ENCODE measurements around the gene VCAM1. TPM values are rescaled to one million over a fixed set of nuclear protein-coding genes. Genes with fewer than 3 reads are reported as not detected.

VCAM1 gene
- total RNA-seq, 1 donor: 382 TPM

DNA sequence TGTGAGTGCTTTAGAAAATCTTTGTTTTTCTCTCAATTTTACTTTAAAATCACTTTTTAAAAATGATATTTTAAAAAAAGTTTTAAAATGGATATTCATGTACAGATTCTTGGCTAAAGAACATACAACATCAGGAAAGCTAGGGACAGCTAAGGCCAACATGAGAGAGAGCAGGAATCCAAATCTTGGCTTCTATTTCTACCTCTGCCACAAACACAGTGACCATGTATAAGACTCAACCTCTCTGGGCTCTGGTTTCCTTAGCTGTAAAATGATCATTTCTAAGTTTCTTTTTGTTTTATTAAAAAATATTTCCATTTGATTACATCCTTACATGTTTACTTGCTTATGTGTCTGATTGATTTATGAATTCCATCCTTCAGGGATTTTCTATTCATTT, 1.2 kb downstream of the VCAM1 start:
- no peaks in the 10 kb centered on the region for H3K9me3 ChIP-seq (ENCODE audit: low read depth, low read length)
- no peaks in the 10 kb centered on the region for H3K27me3 ChIP-seq (ENCODE audit: insufficient read depth, low read length)
- peaks cover 51% of the 10 kb centered on the region for H3K79me2 ChIP-seq (ENCODE audit: insufficient read depth, low read length)
- no peak for DNase-seq (ENCODE audit: insufficient read length, low spot score, missing footprints)
- H2AFZ ChIP-seq (ENCODE audit: low read length): no peak overlapping the region
- H3K4me2 ChIP-seq (ENCODE audit: insufficient read depth, low read length): peak overlapping the region; percentile 90
- H3K4me1 ChIP-seq (ENCODE audit: insufficient read depth, low read length): peaks cover 33% of the 10 kb centered on the region
- peak overlapping the region; percentile 78 for H3K27ac ChIP-seq (ENCODE audit: low read depth, low read length)
- H3K36me3 ChIP-seq (ENCODE audit: insufficient read depth, low read length): peaks cover 27% of the 10 kb centered on the region
- no peaks in the 10 kb centered on the region for H4K20me1 ChIP-seq (ENCODE audit: insufficient read depth, low read length)
- TF ChIP-seq CTCF (IDR thresholded peaks at IDR 0.05; ENCODE audit: extremely low read depth, low read depth, low read length): no peak
- peak overlapping the region; percentile 78 for H3K4me3 ChIP-seq (ENCODE audit: insufficient read depth, low read length)

DNA sequence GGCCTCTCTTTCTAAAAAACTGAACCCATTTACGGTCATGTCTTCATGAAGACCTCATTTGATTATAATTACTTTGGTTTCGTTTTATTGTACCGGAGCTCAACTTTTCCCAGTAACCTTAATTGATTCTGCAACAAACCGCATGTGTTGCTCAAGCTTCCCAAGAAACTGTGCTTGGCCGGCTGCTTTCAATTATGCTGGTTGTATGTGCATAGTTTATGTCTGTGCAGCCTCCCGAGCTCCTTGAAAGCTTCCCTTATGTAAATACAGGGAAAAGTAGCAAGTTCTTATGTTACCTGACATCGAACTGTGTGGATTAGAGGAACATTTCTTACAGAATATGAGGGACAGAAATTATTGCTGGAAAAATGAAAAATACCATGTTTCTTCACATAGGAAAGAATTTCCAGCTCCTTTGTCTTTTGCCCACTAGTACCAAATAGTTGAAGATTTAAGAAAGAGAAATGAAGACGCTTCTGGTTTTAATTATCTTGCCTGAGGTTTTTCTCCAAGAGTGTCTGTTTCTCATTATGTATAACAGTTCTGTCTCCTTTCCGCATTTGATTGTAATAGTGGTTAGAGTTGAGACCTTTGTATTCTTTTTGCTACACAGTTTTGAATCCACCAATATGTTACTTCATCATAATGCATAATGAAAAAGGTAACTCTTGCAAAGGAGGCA, 2.1 kb downstream of the VCAM1 start:
- no peak for DNase-seq (ENCODE audit: insufficient read length, low spot score, missing footprints)
- TF ChIP-seq CTCF (IDR thresholded peaks at IDR 0.05; ENCODE audit: extremely low read depth, low read depth, low read length): no peak
- no peaks in the 10 kb centered on the region for H4K20me1 ChIP-seq (ENCODE audit: insufficient read depth, low read length)

DNA sequence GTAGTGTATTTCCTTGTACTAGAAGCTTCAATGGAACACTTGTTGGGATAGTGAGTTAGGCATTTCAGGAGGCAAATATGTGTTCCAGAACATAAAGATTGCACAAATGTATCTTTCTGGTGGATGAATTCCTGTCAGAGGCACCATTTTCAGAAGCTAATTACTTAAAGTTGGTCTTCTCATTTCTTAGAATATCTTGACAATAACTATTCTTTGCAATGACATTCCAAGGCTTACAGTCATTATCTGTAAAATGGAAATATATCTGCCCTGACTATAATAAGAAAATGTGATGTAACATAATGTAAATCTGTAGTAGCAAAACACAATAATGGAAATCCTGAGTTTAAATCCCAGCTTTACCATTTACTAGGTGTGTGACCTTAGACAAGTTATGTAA, 2.7 kb downstream of the VCAM1 start:
- Histone ChIP-seq H3K27ac (ENCODE audit: low read depth, low read length) (peak overlapping the region; percentile 78), H2AFZ (ENCODE audit: low read length) (no peak overlapping the region)

More for the DNA sequence above, 2.1 kb downstream of the VCAM1 start:
- H3K27me3 ChIP-seq (ENCODE audit: insufficient read depth, low read length): no peaks in the 10 kb centered on the region
- no peaks in the 10 kb centered on the region for H3K9me3 ChIP-seq (ENCODE audit: low read depth, low read length)
- peaks cover 53% of the 10 kb centered on the region for H3K79me2 ChIP-seq (ENCODE audit: insufficient read depth, low read length)
- peaks cover 36% of the 10 kb centered on the region for H3K36me3 ChIP-seq (ENCODE audit: insufficient read depth, low read length)
- peak overlapping the region; percentile 78 for H3K4me3 ChIP-seq (ENCODE audit: insufficient read depth, low read length)
- peaks cover 33% of the 10 kb centered on the region for H3K4me1 ChIP-seq (ENCODE audit: insufficient read depth, low read length)
- H2AFZ ChIP-seq (ENCODE audit: low read length): no peak overlapping the region
- H3K4me2 ChIP-seq (ENCODE audit: insufficient read depth, low read length): peak overlapping the region; percentile 90
- peak overlapping the region; percentile 78 for H3K27ac ChIP-seq (ENCODE audit: low read depth, low read length)

More for the DNA sequence above, 2.7 kb downstream of the VCAM1 start:
- TF ChIP-seq CTCF (IDR thresholded peaks at IDR 0.05; ENCODE audit: extremely low read depth, low read depth, low read length): no peak
- DNase-seq (ENCODE audit: insufficient read length, low spot score, missing footprints): no peak
- Histone ChIP-seq H3K36me3 (ENCODE audit: insufficient read depth, low read length) (peaks cover 41% of the 10 kb centered on the region), H3K4me1 (ENCODE audit: insufficient read depth, low read length) (peaks cover 35% of the 10 kb centered on the region), H4K20me1 (ENCODE audit: insufficient read depth, low read length) (no peaks in the 10 kb centered on the region), H3K4me2 (ENCODE audit: insufficient read depth, low read length) (peak overlapping the region; percentile 90), H3K9me3 (ENCODE audit: low read depth, low read length) (no peaks in the 10 kb centered on the region), H3K4me3 (ENCODE audit: insufficient read depth, low read length) (peak overlapping the region; percentile 78), H3K27me3 (ENCODE audit: insufficient read depth, low read length) (no peaks in the 10 kb centered on the region), H3K79me2 (ENCODE audit: insufficient read depth, low read length) (peaks cover 53% of the 10 kb centered on the region)
